NCI-H1092 treated with DMSO at 0.1 percent for 48 hours (cell line): ENCODE measurements around the gene ISG20.

Source experiments
- DNase-seq: peaks from one replicate; lab custom pipeline; 2025; lab: John Stamatoyannopoulos, UW

Gene ISG20

DNA sequence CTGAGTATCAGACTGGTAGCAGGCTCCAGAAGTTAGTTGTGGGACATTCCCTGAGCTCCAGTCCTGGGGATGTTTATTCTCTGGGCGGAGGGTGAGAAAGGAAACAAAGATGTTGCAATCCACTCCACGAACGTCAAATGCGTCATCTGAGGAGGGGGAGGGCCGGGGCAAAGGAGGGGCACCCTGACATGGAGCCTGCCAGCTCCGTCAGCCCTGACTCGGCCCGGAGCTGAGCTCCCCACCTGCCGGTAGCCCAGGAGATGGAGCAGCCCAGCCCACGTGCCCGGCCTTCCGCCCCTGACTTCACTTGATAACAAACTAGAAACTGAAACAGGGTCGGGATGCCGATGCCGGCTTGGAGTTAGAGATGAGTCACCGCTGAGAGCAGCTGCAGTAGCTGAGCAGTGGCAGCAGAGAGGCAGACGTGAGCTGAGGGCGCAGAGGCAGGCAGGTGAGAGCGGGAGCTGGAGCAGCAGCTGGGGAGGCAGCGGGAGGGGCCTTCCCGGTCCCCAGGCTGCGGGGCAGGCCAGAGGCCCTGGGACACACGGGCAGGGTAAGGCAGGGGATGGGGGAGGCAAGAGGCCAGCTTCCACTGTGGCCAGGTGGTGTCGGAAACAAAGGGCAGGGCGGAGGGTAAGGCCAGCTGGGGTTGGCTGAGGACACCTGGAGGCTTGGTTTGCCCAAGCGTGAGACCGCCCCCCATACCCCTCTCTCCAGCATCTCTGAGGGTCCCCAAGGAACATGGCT, at the start of gene ISG20:
TSS of gene ISG20 (plus strand) at position 391 of the 747 bp plus-strand sequence. CDS start at position 742, 351 bp downstream.
- no peak for DNase-seq

DNA sequence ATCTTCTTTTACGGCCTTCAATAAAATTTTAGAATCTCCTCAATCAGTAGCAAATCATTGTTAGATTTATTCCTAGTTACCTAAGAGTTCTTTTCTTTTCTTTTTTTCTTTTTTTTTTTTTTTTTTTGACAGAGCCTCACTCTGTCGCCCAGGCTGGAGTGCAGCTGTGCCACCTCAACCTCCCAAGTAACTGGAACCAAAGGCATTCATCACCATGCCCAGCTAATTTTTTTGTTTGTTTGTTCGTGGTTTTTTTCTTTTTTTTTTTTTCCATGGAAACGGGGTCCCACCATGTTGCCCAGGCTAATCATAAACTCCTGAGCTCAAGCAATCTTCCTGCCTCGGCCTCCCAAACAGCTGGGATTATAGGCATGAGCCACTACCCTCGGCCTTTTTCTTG, 48.1 kb upstream of the ISG20 start:
- DNase-seq, result no peak

DNA sequence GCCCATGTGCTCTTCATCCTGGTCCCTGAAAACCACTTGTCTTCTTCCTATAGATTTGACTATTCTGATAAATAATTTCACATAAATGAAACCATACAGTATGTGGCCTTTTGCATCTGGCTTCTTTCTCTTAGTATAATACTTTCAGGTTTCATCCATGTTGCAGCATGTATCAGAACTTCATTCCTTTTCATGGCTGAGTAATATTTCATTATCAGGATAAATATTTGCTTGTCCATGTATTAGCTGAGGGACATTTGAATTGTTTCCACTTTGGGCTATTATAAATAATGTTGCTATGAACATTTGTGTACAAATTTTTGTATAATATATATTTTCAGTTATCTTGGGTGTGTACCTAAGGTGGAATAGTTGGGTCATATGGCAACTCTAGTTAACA, 47.4 kb upstream of the ISG20 start:
- DNase-seq, result no peak

DNA sequence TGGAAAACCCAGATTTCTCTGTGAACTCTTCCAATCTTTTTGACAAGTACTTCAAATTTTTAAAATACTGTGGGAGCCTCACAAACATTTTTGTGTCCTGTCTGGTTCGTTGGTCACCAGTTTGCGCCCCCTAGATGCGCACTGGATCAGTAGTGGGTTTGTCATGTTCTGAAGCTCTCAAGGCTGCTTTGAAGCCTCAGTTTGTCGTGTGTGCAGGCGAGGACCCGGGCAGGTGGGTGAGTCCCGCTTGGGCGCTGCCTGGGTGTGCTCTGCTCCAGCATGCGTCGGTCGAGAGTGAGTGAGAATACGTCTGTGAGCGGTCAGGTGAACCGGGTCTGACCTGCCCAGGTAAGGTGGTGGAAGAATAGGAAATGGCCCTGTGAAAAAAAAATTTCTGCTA, 34.9 kb upstream of the ISG20 start:
- no peak for DNase-seq

DNA sequence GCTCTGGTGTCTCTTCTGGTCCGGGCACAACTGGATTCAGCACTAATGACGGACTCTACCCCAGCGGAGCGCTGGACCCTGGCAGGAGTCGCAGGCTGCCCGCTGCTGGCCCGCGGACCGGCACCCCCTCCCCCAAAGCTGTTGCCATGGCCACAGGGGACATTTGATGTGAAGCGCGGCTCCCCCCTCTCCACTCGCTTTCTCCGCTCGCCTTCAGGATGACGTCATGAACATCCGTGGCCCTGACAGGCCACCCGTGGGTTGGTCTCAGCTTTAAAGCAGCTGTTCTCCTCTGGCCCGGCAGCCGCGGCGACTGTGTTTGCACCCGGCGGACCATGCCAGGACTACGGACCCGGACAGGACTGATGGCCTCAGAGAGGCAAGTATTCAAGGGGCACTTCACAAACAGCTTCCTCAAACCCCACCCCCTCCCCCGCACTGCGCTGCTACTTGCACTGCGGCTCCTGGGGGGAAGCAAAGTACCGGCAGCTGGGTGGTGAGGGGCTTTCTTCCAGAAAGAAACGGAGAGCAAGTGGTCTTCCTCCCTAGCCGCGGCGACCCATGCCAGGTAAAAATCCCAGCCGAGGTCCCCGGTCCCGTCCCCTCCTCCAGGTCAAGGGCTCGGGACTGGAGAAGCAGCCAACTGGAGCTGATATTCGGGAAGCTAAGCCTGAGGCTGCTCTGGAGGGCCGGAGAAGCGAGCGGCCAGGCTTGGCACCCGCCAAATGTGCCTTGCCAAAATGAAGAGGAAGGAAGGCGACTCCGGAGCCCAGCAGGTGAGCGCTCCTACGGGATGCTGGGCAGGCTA, 34.2 kb upstream of the ISG20 start:
- DNase-seq, result peak; percentile 34

DNA sequence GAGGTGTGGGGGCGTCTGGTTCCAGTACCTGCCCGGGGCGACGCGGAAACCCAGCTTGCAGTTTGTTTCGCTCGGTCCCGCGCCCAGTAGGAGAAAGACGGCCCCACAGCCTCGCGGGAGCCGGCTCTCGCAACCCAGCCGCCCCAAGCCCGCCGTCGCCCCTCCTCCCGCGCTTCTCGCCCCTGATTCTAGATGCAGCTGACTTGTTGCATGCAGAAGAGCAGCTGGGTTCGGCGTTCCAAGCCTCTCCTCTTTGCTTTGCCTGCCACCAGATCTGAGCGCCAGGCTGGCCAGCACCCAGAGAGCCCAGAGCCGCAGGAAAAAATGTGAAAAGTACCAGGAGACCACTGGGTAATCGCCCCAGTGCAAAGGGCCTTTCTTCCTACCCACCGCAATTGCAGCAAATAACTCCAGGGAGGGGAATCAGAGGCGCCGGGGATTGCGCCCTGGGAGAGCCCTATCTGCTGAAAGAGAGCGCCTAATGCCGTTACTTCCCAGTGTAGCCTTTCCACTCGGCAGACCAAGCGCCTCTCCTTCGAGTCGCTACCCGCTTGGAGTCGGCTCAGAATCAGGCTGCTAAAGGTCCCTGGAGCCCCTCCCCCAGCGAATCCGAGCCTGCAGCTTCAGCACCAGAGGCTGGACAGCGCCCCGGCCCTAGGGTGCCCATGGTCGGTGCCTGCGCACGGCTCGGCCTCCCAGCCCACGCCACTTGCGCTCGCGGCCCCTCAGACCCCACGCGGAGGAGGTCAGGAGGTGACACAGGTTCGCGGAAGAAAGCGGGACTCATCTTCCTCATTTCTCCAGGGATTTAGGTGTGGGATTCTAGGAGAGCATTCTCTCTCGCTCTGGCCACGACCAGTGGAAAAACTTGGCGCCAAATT, 33.4 kb upstream of the ISG20 start:
- peak; percentile 57 for DNase-seq

DNA sequence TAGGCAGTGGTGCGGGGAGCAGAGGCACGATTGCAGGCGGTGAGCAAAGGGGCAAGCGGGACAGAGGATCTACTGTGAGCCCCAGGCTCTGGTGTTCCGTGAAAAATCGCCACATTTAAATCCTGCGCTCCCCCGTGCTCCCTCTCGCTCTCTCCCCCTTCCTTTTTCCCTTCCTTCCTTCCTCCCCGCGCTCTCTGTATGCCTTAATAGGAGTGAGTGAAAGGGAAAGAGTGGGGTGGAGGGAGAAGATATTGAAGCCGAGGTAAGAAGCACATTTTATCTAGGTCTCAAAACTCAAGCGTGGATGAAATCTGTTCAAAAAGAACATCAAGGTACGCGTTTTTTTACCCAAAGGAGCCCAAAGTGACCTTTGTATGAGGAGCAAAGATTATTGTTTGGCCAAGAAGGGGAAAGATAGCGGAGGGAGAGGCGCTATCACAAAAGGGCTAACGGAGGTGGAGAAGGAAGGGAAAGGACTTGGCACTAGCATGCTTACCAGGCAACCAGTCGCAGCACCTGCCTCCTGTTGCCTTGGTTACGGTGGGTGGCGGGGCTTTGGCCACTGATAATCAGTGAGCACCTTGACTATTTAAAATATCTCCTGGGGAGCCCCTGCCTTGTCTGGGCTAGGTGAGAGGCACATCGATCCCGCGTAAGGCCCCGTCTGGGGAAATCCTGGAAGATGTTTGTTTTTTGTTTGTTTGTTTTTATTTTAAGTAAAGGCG, 32.6 kb upstream of the ISG20 start:
- DNase-seq, result peak; percentile 51

DNA sequence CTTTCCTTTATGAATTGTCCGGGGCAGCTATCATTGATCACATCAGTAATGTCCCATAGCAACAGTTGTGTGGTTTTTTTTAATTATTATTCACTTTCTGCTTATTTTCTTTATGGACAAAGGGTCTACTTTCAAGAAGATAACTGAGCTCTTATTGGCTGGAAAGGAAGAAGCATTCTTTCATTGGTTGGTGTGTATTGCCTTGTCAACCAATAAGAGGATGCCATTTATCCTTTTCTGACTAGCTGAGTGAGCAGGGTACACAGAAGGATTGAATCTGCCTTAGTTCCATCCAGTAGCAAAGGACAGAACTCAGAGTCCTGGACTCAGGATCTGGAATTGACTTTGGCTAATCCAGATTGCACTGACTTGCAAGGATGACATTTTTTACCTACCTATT, 30.9 kb upstream of the ISG20 start:
- no peak for DNase-seq

DNA sequence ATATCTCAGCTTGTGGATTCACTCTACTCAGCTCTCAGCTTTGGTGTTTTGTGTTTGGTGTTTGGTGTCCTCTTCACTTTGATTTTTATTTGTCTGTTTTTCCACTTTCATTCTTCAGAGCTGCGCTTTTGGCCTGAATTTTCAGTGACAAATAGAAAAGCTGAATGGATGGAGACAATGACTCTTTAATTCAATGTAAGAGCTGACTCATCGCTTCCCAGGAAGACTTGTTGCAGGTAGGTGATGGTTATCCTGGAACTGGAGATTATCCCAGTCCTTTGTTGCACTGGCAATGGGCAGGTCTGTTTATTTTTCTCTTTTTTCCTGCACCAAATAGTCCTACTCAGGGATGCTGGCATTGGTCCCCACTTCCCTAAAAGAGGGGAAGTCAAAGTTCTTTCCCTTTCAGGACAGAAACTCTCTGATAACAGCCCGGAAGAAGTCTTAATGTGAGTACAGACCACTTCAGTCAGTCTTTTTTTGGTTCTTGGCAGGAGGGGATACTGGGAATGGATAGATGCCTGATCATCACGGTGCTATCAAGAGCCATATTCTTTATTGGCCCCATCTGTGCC, 30.1 kb upstream of the ISG20 start:
- no peak for DNase-seq

DNA sequence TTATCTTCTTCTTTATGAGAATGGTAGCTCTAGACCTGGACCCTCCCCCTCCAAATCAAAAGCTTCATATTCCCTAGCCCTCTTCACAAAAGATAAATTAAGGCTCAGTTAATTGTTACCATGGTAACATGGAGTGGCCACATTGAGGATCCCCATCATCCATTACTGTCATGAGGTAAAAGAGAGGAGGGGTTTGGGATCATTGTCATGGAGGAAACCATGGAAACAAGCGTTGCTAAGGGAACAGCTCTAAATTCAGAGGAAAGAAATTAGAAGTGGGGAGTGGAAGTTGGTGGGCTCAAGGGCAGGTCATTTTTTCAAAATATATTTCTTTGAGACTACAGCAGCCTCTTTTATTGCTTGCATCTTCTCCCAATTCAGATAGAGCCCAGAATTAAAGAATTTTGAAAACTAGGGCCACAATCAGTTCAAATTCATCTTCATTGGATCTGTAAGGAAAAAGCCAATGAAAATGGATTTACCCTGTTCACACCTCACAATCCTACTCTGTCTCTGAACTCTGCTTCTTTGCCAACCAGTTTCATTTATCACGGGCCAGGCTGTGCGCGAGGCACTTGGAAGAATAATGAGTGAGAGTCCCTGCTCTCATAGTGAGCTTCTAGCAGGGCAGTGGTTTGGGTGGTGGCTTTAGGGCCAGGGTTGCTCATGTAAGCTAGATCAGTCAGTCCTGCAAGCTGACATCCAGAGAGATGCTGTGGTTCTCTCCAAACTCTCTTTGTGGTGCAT, 29.3 kb upstream of the ISG20 start:
- DNase-seq, result no peak

DNA sequence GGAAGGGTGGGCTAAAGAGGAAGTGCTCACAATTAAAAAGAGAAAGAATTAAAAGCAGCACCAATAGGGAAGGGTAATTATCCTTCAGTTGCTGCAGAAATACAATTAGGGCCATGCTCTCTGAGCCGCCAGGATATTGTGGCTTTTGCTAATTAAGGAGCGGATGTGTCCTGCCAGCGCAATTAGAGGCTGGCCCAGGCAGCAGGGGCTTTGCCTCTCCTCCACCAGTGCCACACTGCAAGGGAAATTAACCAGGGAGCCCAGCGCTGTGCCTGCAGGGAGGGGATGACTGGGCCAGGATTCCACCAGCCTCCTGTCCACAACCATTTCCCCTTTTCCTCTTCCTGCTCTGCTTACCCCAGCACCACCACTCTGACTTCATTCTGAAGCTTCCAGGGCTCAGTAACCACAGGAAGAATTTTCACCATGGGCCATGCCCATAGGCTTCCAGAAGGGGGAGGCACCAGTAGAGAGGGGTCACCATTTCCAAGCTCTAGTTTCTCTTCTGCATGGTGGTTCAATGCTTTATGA, 28.1 kb upstream of the ISG20 start:
- no peak for DNase-seq

DNA sequence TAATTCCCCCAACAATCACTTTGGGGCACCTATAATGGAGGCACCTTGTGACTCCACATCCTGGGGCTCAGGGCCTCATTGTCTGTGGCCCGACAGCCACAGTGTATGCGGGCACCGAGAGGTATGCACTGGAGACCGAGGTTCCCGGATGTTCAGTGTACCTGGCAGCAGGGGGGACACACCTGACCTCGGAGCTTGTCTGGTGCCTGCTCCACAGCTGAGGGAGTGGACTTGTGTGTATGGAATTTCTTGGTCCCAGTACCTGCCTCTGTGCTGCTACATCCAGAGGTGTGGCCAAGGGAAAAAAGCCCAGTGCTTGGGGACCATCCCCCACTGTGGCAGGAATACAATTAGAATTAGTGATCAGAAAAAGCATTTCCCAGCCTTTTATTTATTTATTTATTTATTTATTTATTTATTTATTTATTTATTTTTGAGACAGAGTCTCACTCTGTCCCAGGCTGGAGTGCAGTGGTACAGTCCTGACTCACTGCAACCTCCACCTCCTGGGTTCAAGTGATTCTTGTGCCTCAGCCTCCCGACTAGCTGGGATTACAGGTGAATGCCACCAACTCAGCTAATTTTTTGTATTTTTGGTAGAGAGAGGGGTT, 26.5 kb upstream of the ISG20 start:
- no peak for DNase-seq

DNA sequence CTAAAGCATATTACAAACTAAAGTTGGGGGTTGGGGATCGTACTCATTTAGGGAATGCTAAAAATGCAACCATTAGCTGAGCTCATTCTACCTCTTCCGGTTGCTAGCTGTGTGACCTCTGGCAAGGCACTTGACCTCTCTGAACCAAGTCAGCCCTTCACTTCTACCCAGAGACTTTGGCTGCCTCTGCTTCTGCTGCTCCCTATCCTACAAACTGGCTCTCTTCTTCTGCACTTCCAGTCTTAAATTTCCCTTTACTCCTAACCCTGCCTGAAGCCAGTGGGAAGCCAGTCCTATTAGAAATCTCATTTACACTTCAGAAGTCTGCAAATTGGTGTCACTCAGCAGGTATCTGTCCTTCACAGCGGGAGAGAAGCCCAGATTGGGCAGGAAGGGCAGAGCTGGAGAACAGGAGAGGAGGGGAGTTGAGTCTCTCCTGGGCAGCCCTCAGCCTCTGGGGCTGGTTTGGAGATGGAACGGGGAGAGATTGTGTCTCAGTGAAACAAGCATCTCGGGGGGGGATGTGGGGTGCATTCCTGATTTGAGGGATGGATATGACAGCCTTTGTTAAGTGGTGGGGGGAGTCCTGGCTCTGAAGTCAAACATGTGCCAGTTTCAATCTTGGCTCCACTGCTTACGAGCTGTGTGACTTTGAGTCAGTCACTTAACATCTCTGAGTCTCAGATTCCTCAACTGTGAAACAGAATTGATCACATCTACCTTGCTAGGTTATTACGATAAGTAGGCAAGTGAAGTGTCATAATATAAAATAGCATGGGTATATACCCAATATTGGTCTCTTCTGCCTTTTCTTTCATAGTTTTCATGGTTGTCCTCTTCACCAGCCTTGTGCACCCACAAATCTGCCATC, 25.5 kb upstream of the ISG20 start:
- DNase-seq, result no peak

DNA sequence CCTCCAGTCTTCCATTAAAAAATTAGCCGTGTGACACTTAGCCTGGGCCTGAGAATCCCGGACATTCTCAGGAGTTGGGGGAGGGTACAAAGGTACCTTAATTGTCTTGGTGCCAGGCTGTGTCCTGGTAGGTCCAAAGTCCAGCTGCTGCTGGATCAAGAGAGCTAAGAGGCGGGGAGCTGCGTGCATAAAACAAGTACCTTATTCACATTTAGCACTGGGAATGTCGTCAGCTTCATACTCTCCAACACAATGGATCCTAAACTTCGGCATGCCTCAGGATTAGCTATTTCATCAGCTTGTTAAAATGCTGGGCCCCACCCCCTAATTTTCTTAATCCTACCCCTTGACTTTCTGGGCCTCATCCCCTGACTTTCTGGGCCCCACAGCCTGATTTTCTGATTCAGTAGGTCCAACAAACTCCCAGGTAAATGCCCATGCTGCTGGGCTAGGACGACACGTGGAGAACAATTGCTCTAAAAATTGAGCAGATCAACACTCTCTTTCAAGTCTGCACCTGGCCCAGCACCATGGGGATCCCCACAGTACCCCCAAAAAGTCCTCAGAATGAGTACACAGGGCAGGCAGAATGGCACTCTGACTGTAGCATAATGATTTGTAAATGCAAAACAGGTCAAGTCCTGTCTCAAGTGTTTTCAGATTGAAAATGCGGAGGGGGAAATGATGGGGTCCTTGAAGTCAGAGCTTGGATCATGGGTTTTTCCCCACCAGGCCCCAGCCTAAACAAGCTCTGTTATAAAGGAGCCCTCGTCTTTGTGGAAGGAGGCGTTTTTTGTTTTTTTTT, 23.3 kb upstream of the ISG20 start:
- no peak for DNase-seq

DNA sequence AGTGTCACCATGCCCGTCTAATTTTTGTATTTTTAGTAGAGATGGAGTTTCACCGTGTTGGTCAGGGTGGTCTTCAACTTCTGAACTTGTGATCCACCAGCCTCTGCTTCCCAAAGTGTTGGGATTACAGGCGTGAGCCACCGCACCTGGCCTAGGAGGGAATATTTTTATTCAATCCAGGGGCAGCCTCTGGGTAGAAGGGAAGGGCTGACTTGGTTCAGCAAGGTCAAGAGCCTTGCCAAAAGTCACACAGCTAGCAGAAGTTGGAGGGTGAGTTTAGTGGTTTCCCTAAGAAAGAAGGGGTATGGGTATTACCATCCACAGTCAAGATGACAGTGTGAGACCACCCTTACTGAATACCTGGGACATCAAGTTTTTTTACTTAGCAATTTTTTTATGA, 22.6 kb upstream of the ISG20 start:
- DNase-seq, result no peak

DNA sequence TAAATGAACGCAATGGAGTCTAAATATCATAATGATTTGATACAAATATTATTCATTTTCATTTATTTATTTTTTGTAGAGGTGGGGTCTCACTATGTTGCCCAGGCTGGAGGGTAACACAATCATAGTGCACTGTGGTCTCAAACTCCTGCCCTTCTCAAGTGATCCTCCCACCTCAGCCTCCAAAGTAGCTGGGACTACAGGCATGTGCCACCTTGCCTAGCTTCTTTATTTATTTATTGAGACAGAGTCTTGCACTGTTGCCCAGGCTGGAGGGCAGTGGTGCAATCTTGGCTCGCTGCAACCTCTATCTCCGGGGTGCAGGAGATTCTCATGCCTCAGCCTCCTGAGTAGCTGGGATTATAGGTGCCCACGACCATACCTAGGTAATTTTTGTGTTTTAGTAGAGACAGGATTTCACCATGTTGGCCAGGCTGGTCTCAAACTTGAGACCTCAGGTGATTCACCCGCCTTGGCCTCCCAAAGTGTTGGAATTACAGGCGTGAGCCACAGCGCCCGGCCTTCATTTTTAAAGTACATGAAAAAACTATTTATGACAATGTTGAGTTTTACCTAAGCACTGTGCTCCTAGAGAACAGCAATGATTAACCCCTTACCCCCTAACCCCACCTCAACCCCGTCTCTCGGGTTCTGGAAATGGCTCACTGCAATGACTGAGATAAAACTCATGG, 21.6 kb upstream of the ISG20 start:
- no peak for DNase-seq

DNA sequence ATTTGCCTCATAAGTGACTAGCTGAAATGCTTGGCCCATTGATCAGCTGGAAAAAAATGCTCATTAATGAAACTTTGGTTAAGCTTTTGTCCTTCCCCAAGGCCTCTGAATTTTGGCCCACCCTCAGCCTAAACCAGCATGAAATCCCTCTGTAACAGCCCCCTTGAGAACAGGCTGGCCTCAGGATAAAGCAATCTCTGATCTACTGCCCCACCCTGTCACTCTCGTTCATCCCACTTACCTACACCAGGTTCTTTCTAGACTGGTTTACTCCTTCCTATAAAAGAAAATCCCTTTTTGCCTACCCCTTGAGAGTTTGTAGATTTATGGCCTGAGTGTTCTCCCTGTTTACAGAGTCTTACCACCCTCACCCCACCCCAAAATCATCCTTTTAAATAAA, 21.0 kb upstream of the ISG20 start:
- no peak for DNase-seq

DNA sequence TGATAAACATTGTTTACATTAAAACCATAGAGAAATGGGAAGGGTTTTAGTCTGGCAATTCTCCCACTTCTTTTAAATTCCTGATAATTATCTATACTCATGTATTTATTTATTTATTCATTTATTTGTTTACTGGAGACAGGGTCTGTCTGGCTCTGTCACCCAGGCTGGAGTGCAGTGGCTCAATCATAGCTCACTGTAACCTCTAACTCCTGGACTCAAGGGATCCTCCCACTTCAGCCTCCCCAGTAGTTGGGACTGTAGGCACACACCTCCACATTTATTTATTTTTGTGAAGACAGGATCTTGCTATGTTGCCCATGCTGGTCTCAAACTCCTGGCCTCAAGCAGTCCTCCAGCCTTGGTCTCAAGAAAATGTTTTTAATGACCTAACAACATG, 20.1 kb upstream of the ISG20 start:
- no peak for DNase-seq
